ENCODE data around the gene MINDY2. TPM values are rescaled to one million over a fixed set of nuclear protein-coding genes. Genes with fewer than 3 reads are reported as not detected.
"Not testable (repeated sequence)": the region's sequence is repeated elsewhere in the genome, so short reads cannot be mapped to it uniquely, and the experiment has no call there.

The MINDY2 gene
- total RNA-seq, 2 experiments from 2014 or later: 7.5 to 7.7 TPM

DNA sequence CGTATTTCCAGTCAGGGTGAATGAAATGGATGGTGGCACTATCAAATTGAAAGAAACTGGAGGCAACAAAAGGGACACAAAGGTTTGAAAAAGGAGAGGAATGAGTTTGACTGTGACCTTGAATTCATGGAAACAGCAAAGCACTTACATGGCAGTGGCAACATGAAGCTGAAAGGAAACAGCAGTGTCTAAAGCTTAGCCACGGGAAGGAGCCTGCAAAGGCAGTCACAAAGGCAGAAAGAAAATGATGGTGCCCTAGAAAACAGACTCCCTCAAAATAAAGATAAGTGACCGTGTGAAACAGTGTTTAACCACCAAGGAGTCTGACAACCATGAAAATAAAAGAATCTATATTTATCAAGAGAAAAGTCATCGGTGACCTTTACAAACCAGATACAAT is 111.1 kb downstream of the MINDY2 start:
- Histone ChIP-seq H3K4me3 (ENCODE audit: low read length) (no peak overlapping the region), H3K27me3 (ENCODE audit: control insufficient read depth in 1 of 2, insufficient read depth in 2 of 2, low read length in 2 of 2) (no peaks in the 10 kb centered on the region), H3K9me3 (ENCODE audit: control insufficient read depth in 1 of 2, insufficient read depth in 1 of 2, low read length in 2 of 2) (no peaks in the 10 kb centered on the region), H3K27ac (ENCODE audit: low read depth in 1 of 2, low read length in 2 of 2) (no peak overlapping the region), H3K36me3 (ENCODE audit: insufficient read depth, low read length) (peaks cover 87% of the 10 kb centered on the region), H3K4me1 (ENCODE audit: insufficient read depth, low read length) (no peaks in the 10 kb centered on the region)
- CTCF ChIA-PET: interaction anchor here (0.6 kb wide), 1 partner anchor 16 kb away, joined by 4 read pairs; no protein-coding TSS in a partner anchor
- POLR2A ChIA-PET: no interaction called here
- peaks cover 93% of the 10 kb centered on the region for H3K36me3 Mint-ChIP-seq (ENCODE audit: low read depth)
- H3K4me1 Mint-ChIP-seq (ENCODE audit: low read depth): no peaks in the 10 kb centered on the region
- no peaks in the 10 kb centered on the region for H3K27me3 Mint-ChIP-seq
- TF ChIP-seq CTCF (IDR thresholded peaks at IDR 0.05): no peak
- intact Hi-C loops (cut with DNase I, micrococcal nuclease): no loop called here
- H3K27ac Mint-ChIP-seq: no peak overlapping the region
- H3K9me3 Mint-ChIP-seq: no peaks in the 10 kb centered on the region
- no peak for DNase-seq
- no peak overlapping the region for H3K4me3 Mint-ChIP-seq
- no peak for ATAC-seq (ENCODE audit: poor library complexity)

DNA sequence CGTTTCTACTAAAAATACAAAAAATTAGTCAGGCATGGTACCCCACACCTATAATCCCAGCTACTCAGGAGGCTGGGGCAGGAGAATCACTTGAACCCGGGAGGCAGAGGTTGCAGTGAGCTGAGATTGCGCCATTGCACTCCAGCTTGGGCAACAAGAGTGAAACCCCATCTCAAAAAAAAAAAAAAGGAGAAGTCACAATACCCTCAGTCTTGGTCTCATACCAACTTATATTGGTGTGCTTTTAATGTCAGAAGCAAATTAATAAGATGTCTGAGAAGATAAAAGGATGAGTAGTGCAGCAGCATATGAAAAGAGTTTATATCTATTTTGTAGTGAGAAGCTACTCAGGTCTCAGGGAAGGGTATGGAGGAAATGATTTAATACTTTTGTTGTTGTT is 112.8 kb downstream of the MINDY2 start:
- H3K36me3 Mint-ChIP-seq (ENCODE audit: low read depth): peaks cover 98% of the 10 kb centered on the region
- H3K9me3 Mint-ChIP-seq; H3K4me3 ChIP-seq (ENCODE audit: low read length); DNase-seq; H3K27me3 ChIP-seq (ENCODE audit: control insufficient read depth in 1 of 2, insufficient read depth in 2 of 2, low read length in 2 of 2); H3K4me1 ChIP-seq (ENCODE audit: insufficient read depth, low read length); H3K9me3 ChIP-seq (ENCODE audit: control insufficient read depth in 1 of 2, insufficient read depth in 1 of 2, low read length in 2 of 2); ATAC-seq (ENCODE audit: poor library complexity); H3K27ac ChIP-seq (ENCODE audit: low read depth in 1 of 2, low read length in 2 of 2); POLR2A ChIA-PET; H3K27me3 Mint-ChIP-seq; intact Hi-C loops (cut with DNase I, micrococcal nuclease); H3K4me1 Mint-ChIP-seq (ENCODE audit: low read depth); H3K4me3 Mint-ChIP-seq; H3K27ac Mint-ChIP-seq: not testable (repeated sequence)
- H3K36me3 ChIP-seq (ENCODE audit: insufficient read depth, low read length): peaks cover 96% of the 10 kb centered on the region
- CTCF ChIA-PET: interaction anchor here (0.7 kb wide), 1 partner anchor 1438 kb away, joined by 3 read pairs; no protein-coding TSS in a partner anchor

- Histone ChIP-seq H3K36me3 (ENCODE audit: insufficient read depth, low read length) (peaks cover 96% of the 10 kb centered on the region), H3K4me1 (ENCODE audit: insufficient read depth, low read length) (no peaks in the 10 kb centered on the region), H3K4me3 (ENCODE audit: low read length) (no peak overlapping the region), H3K9me3 (ENCODE audit: control insufficient read depth in 1 of 2, insufficient read depth in 1 of 2, low read length in 2 of 2) (no peaks in the 10 kb centered on the region), H3K27ac (ENCODE audit: low read depth in 1 of 2, low read length in 2 of 2) (no peak overlapping the region), H3K27me3 (ENCODE audit: control insufficient read depth in 1 of 2, insufficient read depth in 2 of 2, low read length in 2 of 2) (no peaks in the 10 kb centered on the region)
- H3K4me1 Mint-ChIP-seq (ENCODE audit: low read depth): no peaks in the 10 kb centered on the region
- TF ChIP-seq CTCF (IDR thresholded peaks at IDR 0.05): no peak
- ChIA-PET POLR2A (no interaction called here), CTCF (no interaction called here)
- H3K36me3 Mint-ChIP-seq (ENCODE audit: low read depth): peaks cover 97% of the 10 kb centered on the region
- DNase-seq (no peak), ATAC-seq (ENCODE audit: poor library complexity) (no peak)
- no peaks in the 10 kb centered on the region for H3K9me3 Mint-ChIP-seq
- no peaks in the 10 kb centered on the region for H3K27me3 Mint-ChIP-seq
- intact Hi-C loops (cut with DNase I, micrococcal nuclease): no loop called here
- no peak overlapping the region for H3K4me3 Mint-ChIP-seq
- H3K27ac Mint-ChIP-seq: no peak overlapping the region
These were observed 115.8 kb downstream of the MINDY2 start for GRCh38 chr15:58886921-58887320.

DNA sequence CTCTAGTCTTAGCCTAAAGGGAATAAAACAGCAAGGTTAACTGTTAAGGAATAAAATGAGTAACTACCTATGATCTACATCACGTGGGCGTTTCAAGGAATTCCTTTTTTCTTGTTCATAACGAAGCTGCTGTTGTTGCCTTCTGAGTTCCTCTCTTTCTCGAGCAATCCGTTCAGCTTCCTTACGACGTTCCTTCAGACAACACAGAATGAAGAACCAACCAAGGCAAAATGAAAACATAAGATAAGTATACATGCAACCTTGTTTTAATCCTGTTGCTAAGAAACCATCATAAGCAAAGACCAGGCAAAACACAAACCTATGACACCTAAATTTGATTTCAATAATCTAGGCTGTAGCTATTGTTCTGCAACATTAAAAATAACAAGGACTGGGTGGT is 118.3 kb downstream of the MINDY2 start:
- no peak for ATAC-seq (ENCODE audit: poor library complexity)
- POLR2A ChIA-PET: no interaction called here

More for the DNA sequence above, 118.3 kb downstream of the MINDY2 start:
- Mint-ChIP-seq H3K4me3 (no peak overlapping the region), H3K27me3 (no peaks in the 10 kb centered on the region), H3K27ac (no peak overlapping the region), H3K9me3 (no peaks in the 10 kb centered on the region), H3K4me1 (ENCODE audit: low read depth) (peaks cover 7% of the 10 kb centered on the region), H3K36me3 (ENCODE audit: low read depth) (peaks cover 97% of the 10 kb centered on the region)
- H3K36me3 ChIP-seq (ENCODE audit: insufficient read depth, low read length): peaks cover 99% of the 10 kb centered on the region
- H3K4me3 ChIP-seq (ENCODE audit: low read length): no peak overlapping the region
- no peaks in the 10 kb centered on the region for H3K27me3 ChIP-seq (ENCODE audit: control insufficient read depth in 1 of 2, insufficient read depth in 2 of 2, low read length in 2 of 2)
- H3K27ac ChIP-seq (ENCODE audit: low read depth in 1 of 2, low read length in 2 of 2): no peak overlapping the region
- no peaks in the 10 kb centered on the region for H3K4me1 ChIP-seq (ENCODE audit: insufficient read depth, low read length)
- no peak for DNase-seq
- intact Hi-C loops (cut with DNase I, micrococcal nuclease): no loop called here
- CTCF ChIA-PET: no interaction called here
- TF ChIP-seq CTCF (IDR thresholded peaks at IDR 0.05): no peak
- no peaks in the 10 kb centered on the region for H3K9me3 ChIP-seq (ENCODE audit: control insufficient read depth in 1 of 2, insufficient read depth in 1 of 2, low read length in 2 of 2)

All from CD4-positive, alpha-beta T cell (primary cell).